UCSD-AML1 (cell line): Measurements from ENCODE around the gene SDHB.

Experiments used
- DNase-seq: peaks from one replicate; lab custom pipeline; 2025; ENCODE audit not compliant: unreplicated experiment; lab: John Stamatoyannopoulos, UW

Gene SDHB

DNA sequence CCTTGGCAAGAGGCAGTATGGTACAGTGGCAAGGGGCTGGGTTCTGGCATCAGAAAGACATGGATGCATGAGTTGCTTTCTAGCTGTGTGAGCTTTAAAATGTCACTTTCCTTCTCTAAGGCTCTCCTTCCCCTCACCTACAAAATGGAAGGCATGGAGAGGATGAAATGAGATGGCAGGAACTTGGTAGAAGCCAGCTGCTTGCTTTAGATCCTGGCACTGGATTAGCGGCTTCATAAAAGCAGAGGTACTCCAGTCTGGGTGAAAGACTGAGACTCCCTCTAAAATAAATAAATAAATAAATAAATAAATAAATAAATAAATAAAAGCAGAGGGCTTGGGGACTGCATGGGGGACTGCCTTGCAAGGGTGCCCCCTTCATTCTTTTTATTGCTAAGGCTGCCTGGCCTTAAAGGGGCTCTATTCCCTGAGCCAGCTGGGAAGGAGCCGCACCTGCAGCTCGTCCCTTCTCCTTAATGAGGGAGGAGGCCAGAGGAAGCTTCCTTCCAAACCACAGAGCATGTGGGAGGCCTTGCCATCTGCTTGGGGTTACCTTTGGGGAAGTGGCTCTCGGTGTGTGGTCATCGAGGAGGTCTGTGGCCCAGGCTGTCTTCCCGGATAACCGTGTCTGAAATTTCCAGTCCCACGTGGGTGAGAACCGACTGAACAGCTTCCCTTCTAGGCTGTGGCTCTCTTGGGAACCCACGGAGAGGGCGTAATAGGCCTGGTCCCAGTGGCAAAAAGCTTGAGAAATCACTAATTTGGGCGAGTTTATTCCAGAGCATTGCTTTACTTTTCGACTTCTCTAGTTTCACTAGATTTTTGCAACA lies 40.1 kb downstream of the SDHB start:
- DNase-seq: peak; percentile 83

DNA sequence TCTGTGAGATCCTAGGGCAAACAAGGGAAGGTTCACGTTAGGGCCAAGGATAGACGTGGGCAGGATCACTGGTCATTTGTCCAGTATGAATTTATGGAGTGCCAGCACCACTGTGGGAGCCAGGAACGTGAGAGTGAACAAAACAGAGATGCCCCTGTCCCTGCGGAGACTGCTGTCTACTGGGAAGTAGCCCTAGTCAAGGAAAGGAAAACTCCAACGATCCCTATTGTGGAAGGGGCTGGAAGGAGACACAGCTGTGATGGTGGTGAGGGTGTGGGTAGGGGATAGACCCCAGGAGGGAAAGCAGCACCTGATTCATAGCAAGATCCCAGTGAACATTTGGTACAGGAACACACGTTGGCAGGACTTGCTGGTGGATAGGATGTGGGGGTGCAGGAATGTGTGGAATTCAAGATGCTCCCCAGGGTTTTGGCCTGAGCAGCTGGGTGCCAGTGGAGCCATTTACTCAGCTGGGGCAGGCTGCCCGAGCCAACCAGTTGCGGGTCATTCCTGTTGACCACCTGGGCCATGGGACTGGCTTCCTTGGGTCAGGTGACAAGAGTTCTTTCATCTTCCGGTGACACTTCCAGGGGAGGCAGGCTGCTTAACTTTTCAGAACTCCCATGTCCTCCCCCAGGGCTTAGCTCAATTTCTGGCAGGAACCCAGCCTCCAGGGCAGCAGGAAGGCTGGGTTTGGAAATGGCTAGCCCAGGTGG lies 40.9 kb downstream of the SDHB start:
- DNase-seq: peak; percentile 29

DNA sequence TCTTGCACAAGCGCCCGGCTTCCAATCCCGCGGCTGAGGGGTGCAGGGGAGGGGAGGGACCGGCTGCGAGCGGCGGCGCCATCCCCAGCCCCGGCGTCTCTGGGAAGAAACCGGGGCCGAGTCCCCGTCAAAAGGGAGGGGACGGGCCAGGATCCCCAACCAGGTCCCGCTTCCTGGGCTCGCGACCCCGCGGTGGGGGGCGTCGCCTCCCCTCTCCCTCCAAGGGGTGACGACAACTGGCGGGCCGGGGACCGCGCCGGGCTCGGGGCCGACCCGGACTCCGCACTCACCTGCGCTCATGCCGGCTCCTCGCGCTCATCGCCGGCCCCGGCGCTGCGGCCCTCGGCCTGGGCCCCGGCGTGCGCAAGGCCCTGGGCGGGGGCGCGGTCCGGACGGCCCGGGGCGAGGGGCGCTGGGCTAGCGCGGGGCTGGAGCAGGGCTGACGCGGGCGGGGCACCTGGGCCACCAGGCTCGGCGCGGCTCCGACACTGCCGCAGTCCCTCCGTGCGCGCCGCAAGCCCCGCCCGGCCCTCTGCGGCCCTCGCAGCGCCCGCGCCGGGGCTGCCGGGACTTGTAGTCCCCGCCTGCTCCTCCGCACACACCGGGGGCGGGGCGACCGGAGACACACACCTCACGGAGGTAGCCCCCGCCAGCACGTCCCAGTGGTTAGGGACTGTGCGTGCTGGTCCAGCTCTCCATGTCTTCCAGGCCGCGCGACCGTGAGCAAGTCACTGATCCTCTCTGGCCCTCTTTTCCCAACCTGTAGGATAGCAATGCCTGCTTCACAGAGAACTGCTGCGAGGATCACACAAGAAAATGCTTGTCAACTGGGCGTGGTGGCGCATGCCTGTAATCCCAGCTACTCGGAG lies 42.2 kb downstream of the SDHB start, which contains the start of gene ATP13A2:
TSS of gene ATP13A2 (minus strand) at position 490 of the 869 bp plus-strand sequence. CDS start at position 300, 190 bp downstream.
- DNase-seq: peak; percentile 85

DNA sequence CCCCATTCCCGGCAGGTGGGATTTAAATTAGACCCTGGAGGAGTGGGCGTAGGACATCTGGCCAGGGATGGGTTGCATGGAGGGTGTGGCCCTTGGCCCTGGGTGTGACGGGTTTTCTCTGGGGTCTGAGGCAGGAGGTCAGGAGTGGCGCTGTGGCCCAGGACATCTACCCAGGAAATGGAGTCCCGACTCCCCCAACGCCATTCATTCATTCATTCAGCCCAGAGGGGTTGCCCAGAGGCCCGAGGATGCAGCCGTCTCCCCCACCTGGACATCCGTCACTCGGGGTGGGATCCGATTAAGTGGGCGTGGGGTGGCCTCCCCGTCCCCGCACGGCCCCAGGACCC lies 42.8 kb downstream of the SDHB start:
- no peak for DNase-seq

DNA sequence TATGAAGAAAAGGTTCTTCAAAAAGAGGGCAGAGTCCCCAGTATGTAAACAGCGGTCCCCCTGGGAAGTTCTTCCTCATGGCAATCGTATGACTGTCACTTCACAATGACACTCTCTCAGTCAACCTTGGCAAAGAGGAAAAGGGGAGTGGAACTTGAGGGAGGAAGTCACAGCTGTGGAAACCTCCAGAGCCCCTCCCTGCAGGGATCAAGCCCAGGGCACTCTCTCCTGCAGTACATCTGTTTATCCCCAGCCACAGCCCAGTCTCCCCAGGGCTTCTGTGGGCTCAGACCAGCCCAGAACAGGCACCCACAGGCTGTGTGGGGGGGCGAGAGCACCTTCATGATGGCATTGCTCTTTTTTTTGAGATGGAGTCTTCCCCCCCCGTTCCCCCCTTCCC lies 44.1 kb downstream of the SDHB start:
- DNase-seq: peak; percentile 68

DNA sequence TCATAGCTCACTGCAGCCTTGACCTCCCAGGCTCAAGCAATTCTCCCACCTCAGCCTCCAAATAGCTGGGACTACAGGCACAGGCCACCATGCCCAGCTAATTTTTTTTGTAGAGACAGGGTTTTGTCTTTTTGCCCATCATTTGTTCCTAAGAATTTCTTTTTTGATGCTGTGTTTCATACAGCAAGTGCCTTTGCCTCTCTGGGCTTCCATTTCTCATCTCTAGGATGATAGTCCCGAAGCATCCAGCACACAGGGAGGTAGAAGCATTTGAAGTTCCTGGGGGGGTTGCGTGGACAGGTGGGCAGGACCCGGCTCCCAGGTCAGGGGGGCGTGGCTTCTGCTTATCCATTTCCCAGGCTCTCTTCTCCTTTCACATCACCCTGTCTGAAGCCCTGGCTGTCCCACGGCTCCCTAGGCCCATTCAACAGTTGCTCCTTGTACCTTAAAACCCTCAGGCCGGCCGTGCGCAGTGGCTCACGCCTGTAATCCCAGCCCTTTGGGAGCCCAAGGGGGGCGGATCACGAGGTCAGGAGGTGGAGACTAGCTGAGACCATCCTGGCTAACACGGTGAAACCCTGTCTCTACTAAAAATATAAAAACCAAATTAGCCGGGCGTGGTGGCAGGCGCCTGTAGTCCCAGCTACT lies 45.5 kb downstream of the SDHB start:
- DNase-seq: no peak

DNA sequence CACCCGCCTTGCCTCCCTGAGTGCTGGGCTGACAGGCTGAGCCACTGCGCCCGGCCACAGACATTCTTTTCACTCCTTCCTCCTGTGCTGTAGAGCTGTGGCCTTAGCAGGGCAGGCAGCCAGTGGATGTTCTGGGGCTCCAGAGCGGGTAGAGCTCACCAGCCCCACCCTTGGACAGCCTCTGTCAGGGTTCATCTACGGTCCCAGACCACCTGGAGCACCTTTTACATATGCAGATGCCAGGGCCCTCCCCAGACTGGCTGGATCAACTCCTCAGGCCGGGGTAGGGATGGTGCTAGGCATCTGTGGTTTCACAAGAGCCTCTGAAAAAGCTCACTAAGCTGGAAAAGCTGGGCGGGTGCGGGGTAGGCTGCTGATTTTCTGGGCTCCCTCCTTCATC lies 46.7 kb downstream of the SDHB start:
- DNase-seq: no peak

DNA sequence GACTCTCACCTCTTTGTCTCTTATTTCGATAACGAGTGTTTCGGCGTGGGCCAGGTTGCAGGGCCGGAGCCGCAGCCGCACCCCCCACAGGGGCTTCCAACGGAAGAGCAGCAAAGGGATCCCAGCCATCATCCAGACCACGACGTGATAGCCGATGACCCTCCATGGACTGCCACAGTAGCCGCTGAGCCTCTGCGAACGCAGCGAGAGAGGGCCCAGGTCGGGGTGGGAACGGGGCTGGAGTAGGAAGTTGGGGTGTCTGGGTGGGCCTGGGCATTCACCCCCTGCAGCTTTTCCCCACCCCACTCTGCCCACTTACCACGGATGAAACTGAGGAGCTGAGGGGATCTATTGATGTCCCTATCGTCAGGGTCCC lies 48.5 kb downstream of the SDHB start:
- no peak for DNase-seq

DNA sequence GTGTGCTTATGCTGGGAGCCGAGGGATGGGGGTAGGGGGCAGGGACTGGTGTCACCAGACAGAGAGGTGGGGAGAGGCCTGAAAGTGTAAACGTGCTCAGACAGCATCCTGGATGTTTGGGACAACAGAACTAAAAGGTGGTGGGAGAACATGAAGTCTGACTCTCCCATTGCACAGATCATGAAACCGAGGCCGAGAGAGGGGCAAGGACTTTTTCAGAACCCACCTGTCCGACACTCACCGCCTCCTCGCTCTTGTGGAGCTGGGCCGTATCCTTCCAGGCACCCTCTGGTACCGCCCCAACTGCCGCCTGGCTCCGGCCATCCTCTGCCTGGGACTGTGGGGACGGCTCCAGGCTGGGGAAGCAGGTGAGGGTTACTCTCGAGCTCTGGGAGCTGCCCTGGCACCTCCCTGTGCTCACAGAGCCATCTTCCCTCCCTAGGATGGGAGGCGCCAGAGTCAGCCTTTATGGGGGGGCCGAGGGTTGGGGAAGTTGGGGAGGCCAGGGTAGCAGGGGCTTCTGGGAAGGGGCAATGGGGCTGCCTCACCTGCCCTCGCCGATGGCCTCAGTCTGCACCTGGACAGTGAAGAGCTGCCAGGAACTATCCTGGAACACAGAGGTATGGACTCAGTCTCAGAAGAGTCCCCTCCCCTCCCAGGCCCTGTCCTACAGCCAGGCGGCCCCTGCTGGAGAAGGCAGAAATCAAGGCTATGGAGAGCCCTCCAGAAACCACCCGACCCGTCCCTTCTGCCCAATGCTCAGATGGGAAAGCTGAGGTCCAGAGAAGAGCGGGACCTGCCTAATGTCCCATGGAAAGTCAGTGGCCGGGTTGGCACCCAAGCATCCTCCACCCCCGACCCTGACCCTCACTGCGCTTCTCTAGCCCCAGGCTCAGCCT lies 49.1 kb downstream of the SDHB start:
- no peak for DNase-seq

DNA sequence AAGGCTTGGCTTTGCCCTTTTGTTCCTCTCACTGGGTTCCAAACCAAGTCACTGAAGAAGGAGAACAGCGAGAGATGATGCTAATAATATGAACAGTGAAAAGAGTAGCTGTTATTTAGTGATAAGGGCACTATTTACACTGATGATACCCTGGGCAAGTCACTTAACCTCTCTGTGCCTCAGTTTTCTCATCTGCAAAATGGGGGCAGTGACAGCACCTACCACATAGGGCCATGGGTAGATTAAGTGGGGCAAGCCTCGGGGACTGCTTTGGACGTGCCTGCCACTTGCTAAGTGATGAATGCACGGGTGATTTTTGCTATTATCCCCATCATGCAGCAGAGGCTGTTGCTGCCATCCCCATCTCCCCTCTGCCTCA lies 51.3 kb downstream of the SDHB start:
- DNase-seq: no peak

DNA sequence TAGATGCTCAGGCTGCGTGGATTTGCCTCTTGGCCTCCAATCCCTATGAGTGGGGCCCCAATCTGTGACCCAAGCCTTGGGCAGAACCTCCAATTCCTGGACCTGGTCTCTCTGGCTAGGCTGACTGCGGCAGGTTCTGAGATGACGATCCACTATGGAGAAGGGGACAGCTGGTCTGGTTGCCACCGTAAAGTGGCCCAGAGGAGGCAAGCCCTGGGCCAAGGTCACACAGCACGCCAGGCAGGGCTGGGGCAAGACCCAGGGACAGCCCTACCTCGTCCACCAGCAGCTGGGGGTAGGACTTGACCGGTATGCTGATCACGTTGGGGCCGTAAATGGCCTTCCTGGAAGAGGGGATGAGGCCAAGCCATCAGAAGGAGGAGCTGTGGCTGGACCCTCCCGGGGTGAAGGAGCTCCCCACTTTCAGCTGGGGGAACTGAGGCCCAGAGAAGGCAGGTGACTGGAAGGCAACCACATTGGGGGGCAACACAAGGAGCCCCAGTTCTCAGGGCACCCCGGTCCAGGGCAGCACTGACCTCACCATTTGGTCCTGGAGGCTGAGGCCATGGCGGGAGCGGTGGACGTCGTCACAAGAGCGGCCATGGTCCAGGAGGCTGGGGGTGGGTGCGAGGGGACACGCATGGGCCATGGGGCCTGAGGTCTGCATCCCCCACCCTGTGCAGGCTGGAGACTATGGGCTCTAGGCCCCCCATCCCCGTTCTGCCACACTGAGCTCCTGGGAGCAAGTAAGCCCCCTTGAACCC lies 51.9 kb downstream of the SDHB start:
- no peak for DNase-seq

DNA sequence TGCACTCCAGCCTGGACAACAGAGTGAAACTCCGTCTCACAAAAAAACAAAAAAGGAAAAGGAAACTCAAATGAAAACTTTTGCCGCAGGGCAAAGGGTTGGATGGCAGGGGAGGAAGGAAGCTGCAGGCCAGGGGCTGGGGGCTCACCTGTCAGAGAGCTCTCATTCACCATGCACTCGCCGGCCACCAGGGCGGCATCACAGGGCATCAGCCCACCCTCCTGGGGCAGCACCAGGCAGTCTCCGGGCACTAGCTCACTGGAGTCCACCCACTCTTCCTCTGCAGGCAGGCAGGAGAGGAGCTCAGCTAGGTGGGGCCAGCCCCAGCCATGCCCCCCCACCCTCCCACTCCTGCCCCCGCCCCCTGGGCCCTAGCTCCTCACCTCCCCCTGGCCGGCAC lies 54.0 kb downstream of the SDHB start:
- no peak for DNase-seq

DNA sequence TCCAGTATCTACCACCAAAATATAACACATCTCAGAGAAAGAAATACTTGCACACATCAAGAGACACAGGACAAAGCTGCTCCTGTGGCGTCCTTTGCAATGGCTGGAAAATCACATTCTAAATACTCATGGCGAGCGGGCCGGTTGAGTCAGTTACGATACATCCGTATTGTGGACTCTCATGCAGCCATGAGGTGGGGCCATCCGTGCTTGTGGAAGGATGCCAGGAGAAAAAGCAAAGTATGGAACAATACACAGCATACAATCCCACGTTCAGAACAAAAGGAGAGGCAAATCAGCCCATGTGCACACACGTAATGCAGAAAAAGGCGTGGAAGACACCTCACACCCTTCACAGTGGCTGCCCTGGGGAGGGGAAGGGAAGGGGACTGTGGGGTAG lies 55.2 kb downstream of the SDHB start:
- DNase-seq: no peak

DNA sequence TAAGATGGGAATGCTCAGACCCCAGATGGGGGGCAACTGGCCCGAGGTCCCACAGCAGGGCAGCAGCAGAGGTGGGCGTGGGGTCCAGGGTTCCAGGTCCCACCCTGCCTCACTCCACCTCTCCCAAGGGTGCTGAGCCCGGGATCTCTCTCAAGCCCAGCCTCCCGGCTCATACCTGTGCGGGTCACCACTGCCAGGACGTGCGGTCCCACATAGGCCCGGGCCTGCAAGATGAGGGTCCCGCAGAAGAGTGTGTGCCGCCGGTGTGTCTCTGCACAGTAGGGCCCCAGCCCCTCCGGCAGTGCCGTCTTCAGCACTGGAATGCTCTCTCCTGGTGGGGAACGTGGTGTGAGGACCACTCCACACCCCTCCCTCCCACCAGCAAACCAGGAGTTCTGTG lies 57.0 kb downstream of the SDHB start:
- no peak for DNase-seq

DNA sequence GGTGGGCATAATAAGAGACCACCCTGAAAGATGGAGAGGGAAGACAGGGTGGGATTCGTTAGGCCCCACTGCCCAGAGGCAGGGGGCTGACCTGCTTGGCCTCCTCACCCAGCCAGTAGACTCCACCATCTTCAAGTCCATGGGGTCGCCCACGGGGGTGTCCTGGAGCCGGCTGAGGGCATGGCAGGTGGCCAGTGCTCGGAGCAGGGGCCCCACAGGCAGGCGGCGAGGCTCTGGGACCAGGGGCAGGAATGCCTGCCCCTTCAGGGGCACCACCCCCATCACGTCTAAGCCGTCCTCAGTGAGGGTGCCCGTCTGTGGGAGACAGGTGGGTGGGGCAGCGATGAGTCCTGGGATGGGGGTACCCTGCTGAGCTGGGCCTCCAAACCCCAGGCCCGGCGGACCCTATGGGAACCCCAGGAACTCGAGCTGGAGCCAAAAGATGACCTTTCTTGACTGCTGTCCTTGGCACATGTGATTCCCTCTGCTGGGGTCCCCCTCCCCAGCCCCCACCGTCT lies 60.3 kb downstream of the SDHB start:
- no peak for DNase-seq

DNA sequence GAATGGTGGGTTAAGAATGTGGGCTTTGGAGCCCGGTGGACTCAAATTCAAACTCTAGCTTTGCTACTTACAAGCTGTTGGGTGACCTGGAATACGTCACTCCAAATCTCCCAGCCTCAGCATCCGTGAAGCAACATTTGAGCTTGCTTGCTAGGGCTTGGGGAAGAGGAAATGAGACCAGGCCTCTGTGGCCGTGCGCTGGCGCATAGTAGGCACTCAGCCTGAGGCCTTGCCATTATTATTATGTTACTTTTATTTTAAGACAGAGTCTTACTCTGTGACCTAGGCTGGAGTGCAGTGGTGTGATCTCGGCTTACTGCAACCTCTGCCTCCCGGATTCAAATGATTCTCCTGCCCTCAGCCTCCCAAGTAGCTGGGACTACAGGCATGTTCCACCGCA lies 61.2 kb downstream of the SDHB start:
- no peak for DNase-seq

DNA sequence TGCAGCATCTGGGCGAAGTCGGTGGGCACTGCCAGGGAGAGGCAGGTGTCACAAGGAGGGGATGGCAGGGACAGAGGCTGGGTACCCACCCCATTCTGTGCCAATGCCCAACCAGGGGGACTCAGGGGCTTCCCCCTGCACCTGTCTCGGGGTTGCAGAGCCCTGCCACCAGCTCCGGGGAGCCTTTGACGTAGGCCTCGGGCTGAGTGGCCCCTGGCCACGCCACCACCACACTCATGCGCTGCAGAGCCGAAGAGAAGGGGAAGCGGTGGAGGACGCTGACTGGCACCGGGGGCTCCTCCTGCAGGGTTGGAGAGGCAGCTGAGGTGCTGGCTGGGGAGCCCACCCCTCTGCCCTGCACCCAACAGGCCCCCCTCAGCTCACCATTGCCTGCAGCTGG lies 61.7 kb downstream of the SDHB start:
- DNase-seq: no peak

DNA sequence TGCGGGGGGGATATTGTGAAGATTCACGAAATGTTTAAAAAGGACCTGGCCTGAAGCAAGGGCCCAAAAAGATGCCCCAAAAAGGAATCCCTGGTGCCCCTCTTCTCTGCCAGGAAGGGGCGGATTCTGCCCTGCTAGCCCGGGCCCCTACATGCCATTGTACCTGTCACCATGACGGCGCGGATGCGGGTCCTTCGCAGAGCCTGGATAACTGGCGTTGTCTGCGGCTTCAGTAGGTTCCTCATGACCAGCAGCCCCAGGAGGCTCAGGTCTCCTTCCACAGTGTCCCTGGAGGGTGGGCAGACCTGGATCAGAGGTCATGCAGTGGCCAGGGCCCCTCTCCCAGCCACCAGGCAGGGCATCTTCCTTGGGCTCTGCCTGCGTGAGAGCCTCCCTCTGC lies 62.3 kb downstream of the SDHB start:
- no peak for DNase-seq

DNA sequence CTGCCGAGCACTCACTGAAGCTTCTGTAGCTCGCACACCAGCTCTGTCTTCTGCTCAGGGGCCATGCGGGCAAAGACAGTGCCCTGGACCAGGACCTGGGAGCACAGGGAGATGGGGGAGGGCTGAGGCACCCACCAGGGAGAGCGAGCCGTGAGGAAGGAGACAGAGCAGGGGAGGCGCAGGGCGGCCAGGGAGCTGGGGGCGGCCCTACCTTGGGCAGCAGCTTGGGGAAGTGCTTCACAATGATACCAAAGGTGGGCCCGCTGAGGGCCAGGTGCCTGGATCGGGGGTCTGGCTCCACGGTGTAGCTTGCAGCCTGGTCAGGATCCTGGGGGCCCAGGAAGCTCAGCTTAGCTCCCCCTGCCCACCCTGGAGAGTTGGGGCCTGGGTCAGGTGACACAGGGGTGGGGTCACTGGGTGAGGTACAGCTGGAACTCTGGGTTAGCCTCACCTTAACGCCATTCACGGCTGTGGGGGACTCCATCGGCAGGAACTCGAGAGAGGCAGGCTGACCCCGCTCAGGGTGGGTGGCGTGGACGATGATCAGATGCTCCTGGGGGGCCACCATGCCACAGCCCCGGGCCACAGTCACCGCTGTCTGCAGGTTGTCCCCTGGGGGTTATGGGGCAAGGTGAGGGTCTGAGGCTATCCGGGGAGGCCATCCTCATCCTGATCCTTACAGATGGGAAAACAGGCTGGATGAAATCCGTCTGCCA lies 64.0 kb downstream of the SDHB start:
- no peak for DNase-seq
